Testis (tissue), 3 donors: ENCODE data around the gene BMPR1A. TPM values are rescaled to one million over a fixed set of nuclear protein-coding genes. Genes with fewer than 3 reads are reported as not detected.

Experiments
- DNase-seq: peaks from one replicate; pipeline ENCODE4 v3.0.0-alpha.2; 2019
- H3K27ac ChIP-seq, 2 donors: fragments of 200-600 bp; sonication (generic); one replicate each; pipeline ENCODE4 v1.5.1; 2019
- H3K27me3 ChIP-seq: fragments of 200-600 bp; sonication (generic); one replicate; pipeline ENCODE4 v1.5.1; 2019
- H3K36me3 ChIP-seq: fragments of 200-600 bp; sonication (generic); one replicate; pipeline ENCODE4 v1.5.1; 2017; ENCODE audit warnings: low read depth; ENCODE audit errors: missing control alignments
- H3K4me1 ChIP-seq: fragments of 200-600 bp; sonication (generic); one replicate; pipeline ENCODE4 v1.5.1; 2019
- H3K4me3 ChIP-seq, 2 donors: fragments of 200-600 bp; sonication (generic); one replicate each; pipeline ENCODE4 v1.5.1; 2017 to 2019
- H3K9me3 ChIP-seq: fragments of 200-600 bp; sonication (generic); one replicate; pipeline ENCODE4 v1.5.1; 2017
- CTCF ChIP-seq, 3 experiments: fragments of 450-650 bp in 2 of 3; fragments of 200-600 bp in 1 of 3; sonication (generic) in 1 of 3; IDR thresholded peaks; one replicate each; pipeline ENCODE4 v1.5.1; 2016 to 2019; ENCODE audit warnings: antibody characterized with exemption in 3 of 3, mild to moderate bottlenecking in 2 of 3, moderate library complexity in 1 of 3
- POLR2A ChIP-seq: fragments of 450-650 bp; IDR thresholded peaks from one replicate; pipeline ENCODE4 v1.6.1; 2017; ENCODE audit warnings: antibody characterized with exemption, mild to moderate bottlenecking, moderate library complexity
- WGBS, 2 donors: methylation state at CpG; one replicate each; pipeline ENCODE4 v1.1.5; 2018; 5-methylcytosine and 5-hydroxymethylcytosine counted together
- intact Hi-C: fragments of 100-400 bp; cut with DNase I; formaldehyde crosslinking; loops from one replicate; pipeline ENCODE4 v1.15.1; 2023; ENCODE audit warnings: low total_unique reads
- polyA plus RNA-seq: library from polyadenylated mRNA; stranded (reverse); fragments of 350-450 nt; fragmentation: Illumina TruSeq; extraction: RNeasy Lipid Tissue Mini Kit (QIAGEN cat#74804); gene quantifications from one replicate; pipeline ENCODE4 v1.2.3, GENCODE V29; 2014; ENCODE audit warnings: low read depth, low replicate concordance; ENCODE audit not compliant: insufficient read depth
- total RNA-seq, 2 donors: library from RNA; depleted of rRNA; stranded (reverse); fragments of >200 nt; gene quantifications; one replicate each; pipeline ENCODE4 v1.2.3, GENCODE V29; 2016

BMPR1A gene
- total and polyA plus RNA-seq, 3 donors from 2014 or later = 19.5 to 51.1 (median 42.6) TPM

DNA sequence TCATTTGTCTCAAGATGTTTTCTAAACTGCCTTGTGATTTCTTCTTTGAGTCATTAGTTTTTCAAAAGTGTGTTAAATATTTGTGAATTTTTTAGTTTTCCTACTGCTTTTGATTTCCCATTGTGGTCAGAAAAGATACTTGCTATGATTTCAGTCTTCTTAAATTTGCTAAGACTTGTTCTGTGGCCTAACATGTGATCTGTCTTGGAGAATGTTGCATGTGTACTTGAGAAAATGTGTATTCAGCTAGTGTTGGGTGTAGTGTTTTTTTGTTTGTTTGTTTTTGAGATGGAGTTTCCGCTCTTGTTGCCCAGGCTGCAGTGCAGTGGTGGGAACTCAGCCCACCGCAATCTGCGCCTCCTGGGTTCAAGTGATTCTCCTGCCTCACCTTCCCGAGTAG is 28.6 kb downstream of the BMPR1A start:
- H3K27ac ChIP-seq = peak overlapping the region in 1 of 2 donors; percentile 28

DNA sequence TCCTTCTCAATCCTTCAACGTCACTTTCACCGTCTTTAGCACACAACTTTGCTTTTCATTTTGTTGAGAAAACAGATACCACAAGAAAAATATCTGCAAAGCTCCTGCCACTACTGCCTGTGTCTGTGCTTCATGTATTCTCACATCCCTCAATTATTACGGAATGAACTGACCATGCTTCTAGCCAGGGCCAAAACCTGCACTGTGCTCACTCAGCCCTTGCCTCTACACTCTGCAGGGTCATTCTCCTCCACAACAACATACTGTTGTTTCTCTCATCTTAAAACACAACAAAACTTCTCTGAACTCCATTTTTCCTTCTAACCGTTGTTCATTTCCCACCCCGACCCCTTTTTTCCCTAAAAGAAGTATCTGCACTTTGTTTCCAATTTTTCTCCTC is 29.5 kb downstream of the BMPR1A start:
- Histone ChIP-seq H3K36me3 (no peaks in the 10 kb centered on the region), H3K27ac (peak overlapping the region; percentile 15 to 25), H3K27me3 (no peaks in the 10 kb centered on the region), H3K4me3 (no peak overlapping the region), H3K9me3 (no peaks in the 10 kb centered on the region), H3K4me1 (peaks cover 31% of the 10 kb centered on the region)
- 33 to 51% methylated on average over 5 of the region's 5 CpGs for WGBS, 2 donors
- no peak for TF ChIP-seq POLR2A
- TF ChIP-seq CTCF (IDR thresholded peaks at IDR 0.05) = no peak
- intact Hi-C loops = no loop called here
- no peak for DNase-seq

More for the DNA sequence above, 28.6 kb downstream of the BMPR1A start:
- no peak for TF ChIP-seq CTCF (IDR thresholded peaks at IDR 0.05)
- no peak for TF ChIP-seq POLR2A
- H3K36me3 ChIP-seq = no peaks in the 10 kb centered on the region
- DNase-seq = no peak
- H3K4me1 ChIP-seq = peaks cover 31% of the 10 kb centered on the region
- H3K27me3 ChIP-seq = no peaks in the 10 kb centered on the region
- WGBS, 2 donors = 65 to 86% methylated on average over 4 of the region's 4 CpGs
- no peak overlapping the region for H3K4me3 ChIP-seq
- intact Hi-C loops = no loop called here
- H3K9me3 ChIP-seq = no peaks in the 10 kb centered on the region

- no peak for DNase-seq
- intact Hi-C loops = no loop called here
- H3K9me3 ChIP-seq = no peaks in the 10 kb centered on the region
- no peak for TF ChIP-seq CTCF (IDR thresholded peaks at IDR 0.05)
- TF ChIP-seq POLR2A = no peak
- no peak overlapping the region for H3K4me3 ChIP-seq
- no peaks in the 10 kb centered on the region for H3K27me3 ChIP-seq
- peak overlapping the region; percentile 15 to 25 for H3K27ac ChIP-seq
- peaks cover 31% of the 10 kb centered on the region for H3K4me1 ChIP-seq
- WGBS, 2 donors = 28 to 36% methylated on average over 4 of the region's 4 CpGs
- H3K36me3 ChIP-seq = no peaks in the 10 kb centered on the region
These were observed 29.9 kb downstream of the BMPR1A start for GRCh38 chr10:86786368-86786767.

- H3K4me3 ChIP-seq = no peak overlapping the region
- no peaks in the 10 kb centered on the region for H3K9me3 ChIP-seq
- TF ChIP-seq CTCF (IDR thresholded peaks at IDR 0.05) (no peak), POLR2A (no peak)
- 89 to 94% methylated on average over 3 of the region's 3 CpGs for WGBS, 2 donors
- H3K4me1 ChIP-seq = peaks cover 20% of the 10 kb centered on the region
- no peaks in the 10 kb centered on the region for H3K27me3 ChIP-seq
- no peak overlapping the region for H3K27ac ChIP-seq
- no peak for DNase-seq
- no peaks in the 10 kb centered on the region for H3K36me3 ChIP-seq
- intact Hi-C loops = no loop called here
These were observed 34.0 kb downstream of the BMPR1A start for GRCh38 chr10:86790394-86790793.

GRCh38 chr10:86792461-86793167 is 36.2 kb downstream of the BMPR1A start:
- no peak overlapping the region for H3K27ac ChIP-seq
- no peaks in the 10 kb centered on the region for H3K36me3 ChIP-seq
- no peak overlapping the region for H3K4me3 ChIP-seq
- H3K27me3 ChIP-seq = no peaks in the 10 kb centered on the region
- DNase-seq = no peak
- H3K9me3 ChIP-seq = no peaks in the 10 kb centered on the region
- peaks cover 13% of the 10 kb centered on the region for H3K4me1 ChIP-seq
- no peak for TF ChIP-seq CTCF (IDR thresholded peaks at IDR 0.05)
- TF ChIP-seq POLR2A = no peak
- intact Hi-C loops = no loop called here
- 61 to 62% methylated on average over 1 of the region's 1 CpG for WGBS, 2 donors
